HCT116 (cell line): Measurements from ENCODE around the gene FNBP1. TPM values are rescaled to one million over a fixed set of nuclear protein-coding genes. Genes with fewer than 3 reads are reported as not detected.

Source experiments
- ATAC-seq: fragments of 200-7000 bp; cut with Tn5 transposase; 2 replicates; pipeline ENCODE4 v1.9.1; 2020; ENCODE audit warnings: mild to moderate bottlenecking, moderate library complexity
- BruUV-seq: library from RNA; stranded (reverse); fragments of 400-500 nt; replicated peaks from 2 replicates; lab custom pipeline; 2021; lab: Mats Ljungman, UMichigan
- CTCF ChIA-PET: fragments of 300-600 bp; sonication (Branson Sonifier 250); formaldehyde crosslinking; loops from one replicate; lab custom pipeline; 2021; ENCODE audit warnings: antibody characterized with exemption; lab: Charles Lee
- POLR2A ChIA-PET: fragments of 300-600, 350-600 bp; sonication (Branson Sonifier 250); formaldehyde crosslinking; loops from one replicate; lab custom pipeline; 2021; ENCODE audit warnings: antibody characterized with exemption; lab: Charles Lee
- RAD21 ChIA-PET, 2 experiments: fragments of 300-600 bp; sonication (Branson Sonifier 250); formaldehyde crosslinking; loops; one replicate each; lab custom pipeline; 2023; ENCODE audit warnings: low total read pairs in 2 of 2; ENCODE audit not compliant: uncharacterized antibody in 2 of 2, unreplicated experiment in 2 of 2, low non-redundant PET in 1 of 2; lab: Charles Lee
- DNase-seq: peaks from one replicate; pipeline ENCODE4 v3.0.0-alpha.2; 2010; ENCODE audit warnings: low read depth, low spot score
- H2AFZ ChIP-seq: fragments of 200-600 bp; shearing (Covaris generic), sonication (generic); 2 replicates; pipeline ENCODE4 v1.6.1; 2017; ENCODE audit warnings: low read depth, mixed run types, mixed read lengths, antibody characterized with exemption, low read length; ENCODE audit not compliant: poor library complexity, severe bottlenecking
- H3K27ac ChIP-seq: 2 replicates; pipeline ENCODE4 v1.5.1; 2012; ENCODE audit warnings: low read depth, low read length
- H3K27me3 ChIP-seq: fragments of 200-600 bp; sonication (generic); 2 replicates; pipeline ENCODE4 v1.6.1; 2016; ENCODE audit warnings: mixed run types, low read length, mixed read lengths; ENCODE audit not compliant: insufficient read depth
- H3K36me3 ChIP-seq, 2 experiments: fragments of 200-500 bp in 1 of 2; fragments of 200-600 bp in 1 of 2; sonication (Bioruptor generic) in 1 of 2; sonication (generic) in 1 of 2; 2 replicates each; pipeline versions ENCODE4 v1.5.1 to v1.6.1; 2014 to 2016; ENCODE audit warnings: low read length in 2 of 2, inconsistent platforms in 1 of 2, mixed read lengths in 1 of 2, mixed run types in 1 of 2; ENCODE audit not compliant: insufficient read depth in 2 of 2, control insufficient read depth in 1 of 2
- H3K4me1 ChIP-seq, 2 experiments: fragments of 200-600 bp in 1 of 2; sonication (generic) in 1 of 2; 2 replicates each; pipeline versions ENCODE4 v1.5.1 to v1.6.1; 2012 to 2017; ENCODE audit warnings: low read length in 2 of 2, inconsistent platforms in 1 of 2, mild to moderate bottlenecking in 1 of 2, mixed read lengths in 1 of 2, mixed run types in 1 of 2, moderate library complexity in 1 of 2; ENCODE audit not compliant: insufficient read depth in 2 of 2, control insufficient read depth in 1 of 2
- H3K4me2 ChIP-seq: fragments of 200-600 bp; sonication (generic); 2 replicates; pipeline ENCODE4 v1.6.1; 2017; ENCODE audit warnings: mixed run types, low read length, mixed read lengths
- H3K4me3 ChIP-seq, 2 experiments: fragments of 200-600 bp in 1 of 2; sonication (generic) in 1 of 2; replicated peaks in 1 of 2; 2 replicates each; pipeline ENCODE4 v1.5.1; 2011 to 2016; ENCODE audit warnings: low read length in 2 of 2, control low read depth in 1 of 2, low read depth in 1 of 2, mild to moderate bottlenecking in 1 of 2, mixed read lengths in 1 of 2, mixed run types in 1 of 2
- H3K79me2 ChIP-seq: fragments of 200-600 bp; sonication (generic); 2 replicates; pipeline ENCODE4 v1.6.1; 2017; ENCODE audit warnings: mild to moderate bottlenecking, mixed run types, low read length, moderate library complexity, mixed read lengths; ENCODE audit not compliant: insufficient read depth
- H3K9ac ChIP-seq: fragments of 200-600 bp; sonication (generic); 2 replicates; pipeline ENCODE4 v1.6.1; 2016; ENCODE audit warnings: low read length, mixed read lengths
- H3K9me2 ChIP-seq: fragments of 200-600 bp; sonication (generic), shearing (Covaris generic); 2 replicates; pipeline ENCODE4 v1.6.1; 2017; ENCODE audit warnings: mixed run types, mild to moderate bottlenecking, moderate library complexity; ENCODE audit not compliant: insufficient read depth
- H3K9me3 ChIP-seq, 2 experiments: fragments of 200-500 bp in 1 of 2; fragments of 200-600 bp in 1 of 2; sonication (Bioruptor generic) in 1 of 2; sonication (generic) in 1 of 2; 2 replicates each; pipeline ENCODE4 v1.6.1; 2014 to 2017; ENCODE audit warnings: low read length in 2 of 2, mixed read lengths in 2 of 2, inconsistent platforms in 1 of 2, low read depth in 1 of 2, mild to moderate bottlenecking in 1 of 2, mixed run types in 1 of 2, moderate library complexity in 1 of 2; ENCODE audit not compliant: control insufficient read depth in 1 of 2, insufficient read depth in 1 of 2
- H4K20me1 ChIP-seq: fragments of 200-600 bp; sonication (generic), shearing (Covaris generic); 2 replicates; pipeline ENCODE4 v1.6.1; 2017; ENCODE audit warnings: mixed run types, mild to moderate bottlenecking, moderate library complexity; ENCODE audit not compliant: insufficient read depth
- CEBPB ChIP-seq: IDR thresholded peaks from 2 replicates; pipeline ENCODE4 v1.6.1; 2012; ENCODE audit warnings: low read depth
- ELF1 ChIP-seq: IDR thresholded peaks from 2 replicates; pipeline ENCODE4 v1.6.1; 2012; ENCODE audit warnings: low read depth, borderline replicate concordance
- EZH2 ChIP-seq: fragments of 200-600 bp; sonication (generic); IDR thresholded peaks from 2 replicates; pipeline ENCODE4 v1.6.1; 2017; ENCODE audit warnings: antibody characterized with exemption, mixed run types
- POLR2A ChIP-seq: IDR thresholded peaks from 2 replicates; pipeline ENCODE4 v1.7.0; 2011; ENCODE audit warnings: borderline replicate concordance; ENCODE audit not compliant: insufficient read depth, insufficient read length; ENCODE audit errors: extremely low read depth
- SIN3A ChIP-seq: IDR thresholded peaks from 2 replicates; pipeline ENCODE4 v1.6.1; 2012; ENCODE audit warnings: low read depth
- TCF7L2 ChIP-seq: IDR thresholded peaks from 2 replicates; pipeline ENCODE4 v1.7.0; 2011; ENCODE audit warnings: borderline replicate concordance, inconsistent platforms; ENCODE audit not compliant: insufficient read depth, insufficient read length; ENCODE audit errors: extremely low read depth
- YY1 ChIP-seq: IDR thresholded peaks from 2 replicates; pipeline ENCODE4 v1.6.1; 2011; ENCODE audit warnings: low read length, low read depth, moderate library complexity, mild to moderate bottlenecking; ENCODE audit not compliant: insufficient replicate concordance; ENCODE audit errors: extremely low read depth
- ZNF274 ChIP-seq: fragments of 200-500 bp; sonication (Bioruptor generic); IDR thresholded peaks from 2 replicates; pipeline ENCODE4 v1.6.1; 2014; ENCODE audit warnings: mild to moderate bottlenecking, low read depth, low read length, inconsistent platforms
- intact Hi-C: fragments of 100-400 bp; cut with micrococcal nuclease; formaldehyde crosslinking; loops from 2 replicates; pipeline ENCODE4 v1.10.0; 2022
- total RNA-seq: library from RNA; stranded (reverse); gene quantifications from one replicate; pipeline ENCODE4 v1.2.1, GENCODE V29; 2021; ENCODE audit not compliant: unreplicated experiment
- TF ChIP-seq, protein P1 (sequence below), 3 experiments: fragments of 200-600 bp in 1 of 3; sonication (generic) in 1 of 3; IDR thresholded peaks in 2 of 3; conservative IDR thresholded peaks in 1 of 3; 2 replicates each; pipeline ENCODE4 v1.5.1; 2012 to 2017; ENCODE audit warnings: low read depth in 2 of 3, low read length in 2 of 3, antibody characterized with exemption in 1 of 3, borderline replicate concordance in 1 of 3, control low read depth in 1 of 3, mild to moderate bottlenecking in 1 of 3, mixed read lengths in 1 of 3, mixed run types in 1 of 3, moderate library complexity in 1 of 3; ENCODE audit not compliant: insufficient read depth in 1 of 3
- TF ChIP-seq, protein P2 (sequence below): IDR thresholded peaks from 2 replicates; pipeline ENCODE4 v1.6.1; 2011; ENCODE audit warnings: mild to moderate bottlenecking, low read length, moderate library complexity; ENCODE audit not compliant: insufficient replicate concordance; ENCODE audit errors: extremely low read depth
- TF ChIP-seq, protein P3 (sequence below): IDR thresholded peaks from 2 replicates; pipeline ENCODE4 v1.6.1; 2012

FNBP1 gene
- total RNA-seq, 1 experiment from 2014 or later: 25.0 TPM

DNA sequence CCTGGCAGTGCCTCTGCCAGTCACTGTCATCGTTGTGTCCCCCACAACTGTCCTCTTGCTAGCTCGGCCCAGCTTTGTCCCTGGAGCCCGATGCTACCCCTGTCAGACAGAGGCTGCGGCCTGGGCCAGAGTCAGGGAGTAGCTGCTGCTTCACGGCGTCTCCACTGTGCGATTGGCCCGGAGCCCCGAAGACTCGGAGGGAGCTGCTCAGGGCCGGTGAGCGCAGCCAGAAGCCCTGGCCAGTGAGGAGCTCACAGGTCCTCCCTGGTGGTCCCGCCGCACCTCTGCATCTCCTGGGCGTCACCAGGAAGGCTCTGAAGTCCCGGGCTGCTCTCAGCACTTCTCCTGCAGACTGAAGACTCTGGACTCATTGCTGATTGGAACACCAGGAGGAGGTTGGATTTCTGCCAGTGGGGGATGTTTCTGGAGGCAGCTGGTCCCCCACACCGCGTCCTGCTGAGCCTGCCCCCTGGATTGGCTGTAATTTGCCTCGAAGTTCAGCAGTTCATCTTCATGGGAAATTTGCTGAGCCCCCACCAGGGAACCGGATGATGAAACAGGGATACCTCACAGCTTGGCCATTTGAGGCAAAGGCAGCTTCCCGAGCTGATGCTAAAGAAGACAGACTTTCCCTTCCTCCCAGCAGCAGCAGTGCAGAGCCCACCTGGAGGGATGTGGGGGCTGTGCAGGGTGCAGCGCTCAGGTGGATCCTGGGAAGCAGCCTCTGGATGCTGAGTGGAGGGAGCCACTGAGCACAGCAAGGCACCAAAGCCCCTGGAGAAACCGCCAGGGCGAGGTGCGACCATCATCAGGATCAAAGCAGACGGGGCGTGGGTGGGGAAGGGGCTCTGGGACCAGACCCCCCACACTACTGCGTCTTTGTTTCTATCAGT lies 162.1 kb downstream of the FNBP1 start:
- TF ChIP-seq POLR2A (no peak), CEBPB (no peak), YY1 (no peak)
- Histone ChIP-seq H3K4me1 (peaks cover 16 to 24% of the 10 kb centered on the region in 2 experiments), H3K4me2 (no peak overlapping the region), H2AFZ (no peak overlapping the region), H3K27ac (no peak overlapping the region), H3K27me3 (no peaks in the 10 kb centered on the region), H3K9ac (no peak overlapping the region), H3K36me3 (no peaks in the 10 kb centered on the region), H3K9me3 (no peaks in the 10 kb centered on the region), H3K4me3 (no peak overlapping the region), H3K9me2 (no peaks in the 10 kb centered on the region), H4K20me1 (no peaks in the 10 kb centered on the region), H3K79me2 (no peaks in the 10 kb centered on the region)
- no TSS peak for BruUV-seq
- CTCF ChIA-PET: no interaction called here
- intact Hi-C loops: no loop called here
- no peak for DNase-seq
- no peak for ATAC-seq
- POLR2A ChIA-PET: no interaction called here
- RAD21 ChIA-PET: no interaction called here

DNA sequence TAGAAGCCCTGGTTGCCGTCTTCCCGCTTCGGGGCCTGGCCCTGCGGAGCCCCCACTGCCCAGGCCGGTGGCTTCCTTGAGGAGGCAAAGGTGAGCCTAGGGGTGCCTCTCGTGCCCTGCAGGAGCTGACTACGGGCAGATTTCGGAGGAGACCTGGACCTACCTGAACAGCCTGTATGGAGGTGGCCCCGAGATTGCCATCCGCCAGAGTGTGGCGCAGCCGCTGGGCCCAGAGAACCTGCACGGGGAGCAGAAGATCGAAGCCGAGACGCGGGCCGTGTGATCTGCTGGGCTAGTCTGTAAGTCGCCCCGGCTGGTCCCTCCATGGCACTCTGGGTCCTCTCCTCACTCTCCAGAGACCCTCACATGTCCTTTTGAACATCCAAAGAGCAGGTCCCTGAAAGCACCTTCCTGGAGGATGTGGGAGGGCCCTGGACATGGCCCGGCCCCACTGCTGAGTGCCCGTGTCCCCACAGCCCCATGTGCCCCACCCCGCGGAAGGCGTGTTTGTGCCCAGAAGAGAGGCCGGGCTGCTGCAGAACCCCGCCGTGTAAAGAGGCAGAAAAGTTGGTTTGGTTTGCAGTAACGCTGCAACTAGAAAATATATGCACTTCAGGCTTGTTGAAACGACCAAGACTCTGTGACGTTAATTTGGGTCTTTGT lies 162.9 kb downstream of the FNBP1 start:
- H3K4me3 ChIP-seq: no peak overlapping the region
- ATAC-seq (no peak), DNase-seq (no peak)
- no peak overlapping the region for H2AFZ ChIP-seq
- ChIA-PET POLR2A (no interaction called here), CTCF (no interaction called here), RAD21 (no interaction called here)
- H3K9ac ChIP-seq: no peak overlapping the region
- H3K27ac ChIP-seq: no peak overlapping the region
- peaks cover 11 to 16% of the 10 kb centered on the region in 2 experiments for H3K4me1 ChIP-seq
- no peaks in the 10 kb centered on the region for H3K36me3 ChIP-seq
- H3K27me3 ChIP-seq: no peaks in the 10 kb centered on the region
- H3K4me2 ChIP-seq: no peak overlapping the region
- no peaks in the 10 kb centered on the region for H3K9me3 ChIP-seq
- no TSS peak for BruUV-seq
- H3K9me2 ChIP-seq: no peaks in the 10 kb centered on the region
- H3K79me2 ChIP-seq: no peaks in the 10 kb centered on the region
- intact Hi-C loops: no loop called here
- H4K20me1 ChIP-seq: no peaks in the 10 kb centered on the region
- TF ChIP-seq YY1 (no peak), CEBPB (no peak), ZNF274 (no peak), EZH2 (no peak), TCF7L2 (no peak), SIN3A (no peak), ELF1 (no peak)
- TF ChIP-seq, protein P1, sequence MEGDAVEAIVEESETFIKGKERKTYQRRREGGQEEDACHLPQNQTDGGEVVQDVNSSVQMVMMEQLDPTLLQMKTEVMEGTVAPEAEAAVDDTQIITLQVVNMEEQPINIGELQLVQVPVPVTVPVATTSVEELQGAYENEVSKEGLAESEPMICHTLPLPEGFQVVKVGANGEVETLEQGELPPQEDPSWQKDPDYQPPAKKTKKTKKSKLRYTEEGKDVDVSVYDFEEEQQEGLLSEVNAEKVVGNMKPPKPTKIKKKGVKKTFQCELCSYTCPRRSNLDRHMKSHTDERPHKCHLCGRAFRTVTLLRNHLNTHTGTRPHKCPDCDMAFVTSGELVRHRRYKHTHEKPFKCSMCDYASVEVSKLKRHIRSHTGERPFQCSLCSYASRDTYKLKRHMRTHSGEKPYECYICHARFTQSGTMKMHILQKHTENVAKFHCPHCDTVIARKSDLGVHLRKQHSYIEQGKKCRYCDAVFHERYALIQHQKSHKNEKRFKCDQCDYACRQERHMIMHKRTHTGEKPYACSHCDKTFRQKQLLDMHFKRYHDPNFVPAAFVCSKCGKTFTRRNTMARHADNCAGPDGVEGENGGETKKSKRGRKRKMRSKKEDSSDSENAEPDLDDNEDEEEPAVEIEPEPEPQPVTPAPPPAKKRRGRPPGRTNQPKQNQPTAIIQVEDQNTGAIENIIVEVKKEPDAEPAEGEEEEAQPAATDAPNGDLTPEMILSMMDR (IDR thresholded peaks at IDR 0.05 in 2 of 3, conservative IDR thresholded peaks at IDR 0.05 in 1 of 3; ENCODE audit: borderline replicate concordance in 1 of 3, insufficient read depth in 1 of 3, low read depth in 2 of 3, low read length in 2 of 3): no peak
- TF ChIP-seq, protein P2, sequence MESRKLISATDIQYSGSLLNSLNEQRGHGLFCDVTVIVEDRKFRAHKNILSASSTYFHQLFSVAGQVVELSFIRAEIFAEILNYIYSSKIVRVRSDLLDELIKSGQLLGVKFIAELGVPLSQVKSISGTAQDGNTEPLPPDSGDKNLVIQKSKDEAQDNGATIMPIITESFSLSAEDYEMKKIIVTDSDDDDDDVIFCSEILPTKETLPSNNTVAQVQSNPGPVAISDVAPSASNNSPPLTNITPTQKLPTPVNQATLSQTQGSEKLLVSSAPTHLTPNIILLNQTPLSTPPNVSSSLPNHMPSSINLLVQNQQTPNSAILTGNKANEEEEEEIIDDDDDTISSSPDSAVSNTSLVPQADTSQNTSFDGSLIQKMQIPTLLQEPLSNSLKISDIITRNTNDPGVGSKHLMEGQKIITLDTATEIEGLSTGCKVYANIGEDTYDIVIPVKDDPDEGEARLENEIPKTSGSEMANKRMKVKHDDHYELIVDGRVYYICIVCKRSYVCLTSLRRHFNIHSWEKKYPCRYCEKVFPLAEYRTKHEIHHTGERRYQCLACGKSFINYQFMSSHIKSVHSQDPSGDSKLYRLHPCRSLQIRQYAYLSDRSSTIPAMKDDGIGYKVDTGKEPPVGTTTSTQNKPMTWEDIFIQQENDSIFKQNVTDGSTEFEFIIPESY: no peak
- TF ChIP-seq, protein P3, sequence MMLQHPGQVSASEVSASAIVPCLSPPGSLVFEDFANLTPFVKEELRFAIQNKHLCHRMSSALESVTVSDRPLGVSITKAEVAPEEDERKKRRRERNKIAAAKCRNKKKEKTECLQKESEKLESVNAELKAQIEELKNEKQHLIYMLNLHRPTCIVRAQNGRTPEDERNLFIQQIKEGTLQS: no peak
